Measurements from ENCODE around the gene ARF3.
A peak's percentile ranks its signal among the peaks of the same experiment; 100 is the strongest.

Gene ARF3

GRCh38 chr12:48980953-48981756 lies 23.9 kb upstream of the ARF3 start:
- DNase-seq = no peak

- no peak for DNase-seq
These were observed 23.2 kb upstream of the ARF3 start for GRCh38 chr12:48980389-48980952.

GRCh38 chr12:48979602-48980388 lies 22.5 kb upstream of the ARF3 start:
- no peak for DNase-seq

GRCh38 chr12:48978741-48979601 lies 21.7 kb upstream of the ARF3 start:
- DNase-seq = no peak

GRCh38 chr12:48978291-48978740 lies 21.0 kb upstream of the ARF3 start, which contains the start of gene WNT1:
Gene WNT1 (plus strand): TSS chr12:48978322. CDS start chr12:48978651, 329 bp downstream.
- DNase-seq = no peak

GRCh38 chr12:48977290-48978281 lies 20.3 kb upstream of the ARF3 start:
- no peak for DNase-seq

- DNase-seq = peak; percentile 65
These were observed 16.8 kb upstream of the ARF3 start for GRCh38 chr12:48973941-48974673.

- no peak for DNase-seq
These were observed 16.2 kb upstream of the ARF3 start for GRCh38 chr12:48973531-48973930.

- DNase-seq = no peak
These were observed 15.7 kb upstream of the ARF3 start for GRCh38 chr12:48972952-48973483.

- DNase-seq = peak; percentile 57
These were observed 15.1 kb upstream of the ARF3 start for GRCh38 chr12:48972213-48972951.

- DNase-seq = no peak
These were observed 13.5 kb upstream of the ARF3 start for GRCh38 chr12:48970702-48971334.

GRCh38 chr12:48969833-48970701 lies 12.8 kb upstream of the ARF3 start:
- no peak for DNase-seq

- no peak for DNase-seq
These were observed 12.0 kb upstream of the ARF3 start for GRCh38 chr12:48969160-48969771.

GRCh38 chr12:48968467-48968866 lies 11.2 kb upstream of the ARF3 start:
- DNase-seq = no peak

GRCh38 chr12:48967991-48968390 lies 10.7 kb upstream of the ARF3 start:
- DNase-seq = no peak

- no peak for DNase-seq
These were observed 9.0 kb upstream of the ARF3 start for GRCh38 chr12:48966177-48966895.

- peak; percentile 52 for DNase-seq
These were observed 8.1 kb upstream of the ARF3 start for GRCh38 chr12:48965298-48965838.

Measured in fibroblast of upper back skin (primary cell).